Metanephros (tissue), 2 donors: ENCODE measurements around the gene GNAI1. TPM values are rescaled to one million over a fixed set of nuclear protein-coding genes. Genes with fewer than 3 reads are reported as not detected.

Experiments used
- small RNA-seq: library from RNA; depleted of rRNA; stranded (forward); fragments of <200 nt; gene quantifications from one replicate; pipeline ENCODE3, GENCODE V24; 2014; ENCODE audit warnings: low replicate concordance
- total RNA-seq: library from RNA; depleted of rRNA; stranded (reverse); fragments of >200 nt; gene quantifications from one replicate; pipeline ENCODE4 v1.2.3, GENCODE V29; 2014

Gene GNAI1
- total RNA-seq, result 101 TPM

DNA sequence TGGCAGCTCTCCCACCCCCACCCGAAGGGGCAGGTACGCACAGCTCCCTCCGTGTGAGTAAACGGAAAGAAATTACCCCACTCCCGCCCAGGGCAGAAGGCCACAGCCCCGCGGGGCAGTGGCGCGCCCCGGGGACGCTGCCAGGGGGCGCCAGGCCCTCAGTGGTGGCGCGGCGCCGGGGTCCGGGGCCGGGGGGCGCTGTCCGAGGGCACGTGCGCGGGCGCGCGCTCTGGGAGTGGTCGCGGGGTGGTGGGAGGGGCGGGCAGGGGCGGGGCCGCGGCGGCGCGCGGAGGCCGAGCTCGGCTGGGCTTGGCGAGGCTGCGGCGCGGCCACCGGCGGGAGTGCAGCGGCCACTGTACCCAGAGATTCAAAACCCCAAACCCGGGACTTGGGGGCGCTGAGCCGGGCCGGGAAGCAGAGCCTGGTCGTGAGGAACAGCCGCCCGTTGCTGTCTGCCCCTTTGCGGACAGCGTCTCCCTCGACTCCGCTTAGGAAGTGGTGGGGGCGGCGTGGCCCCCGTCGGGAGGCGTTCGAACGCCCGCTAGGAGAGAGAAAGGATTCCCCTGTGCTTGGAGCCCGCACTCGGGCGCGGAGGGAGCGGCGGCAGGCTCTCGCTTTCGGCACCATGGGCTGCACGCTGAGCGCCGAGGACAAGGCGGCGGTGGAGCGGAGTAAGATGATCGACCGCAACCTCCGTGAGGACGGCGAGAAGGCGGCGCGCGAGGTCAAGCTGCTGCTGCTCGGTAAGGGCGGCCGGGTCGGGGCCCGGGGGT is at the start of gene GNAI1:
Gene GNAI1, plus strand, starts transcription at position 296 of the 773 bp plus-strand sequence. Its CDS starts 330 bp downstream, at position 626.

Small RNA genes within 50 kb of the gene (small RNA-seq; reads per million reads assigned to genes)
- gene RN7SL869P, result not detected
